ENCODE data around the gene NCBP1.
A peak's percentile ranks its signal among the peaks of the same experiment; 100 is the strongest.
"Not testable (repeated sequence)": the region's sequence is repeated elsewhere in the genome, so short reads cannot be mapped to it uniquely, and the experiment has no call there.

Gene NCBP1

GRCh38 chr9:97696803-97697601 lies 63.4 kb downstream of the NCBP1 start, which contains the start of gene XPA:
XPA (minus strand) TSS chr9:97697340; CDS start chr9:97697292, 48 bp downstream.
- peak; percentile 94 for DNase-seq (ENCODE audit: insufficient read length, low spot score)
- no peak for FAIRE-seq
- no peak for TF ChIP-seq CTCF (IDR thresholded peaks at IDR 0.05; ENCODE audit: insufficient read depth, missing control alignments)

GRCh38 chr9:97697837-97698236 lies 64.2 kb downstream of the NCBP1 start:
- TF ChIP-seq CTCF (IDR thresholded peaks at IDR 0.05; ENCODE audit: insufficient read depth, missing control alignments), result no peak
- DNase-seq (ENCODE audit: insufficient read length, low spot score) (no peak), FAIRE-seq (no peak)

- no peak for FAIRE-seq
Observed at GRCh38 chr9:97698865-97699264, 65.2 kb downstream of the NCBP1 start.

GRCh38 chr9:97699281-97699680 lies 65.7 kb downstream of the NCBP1 start:
- not testable (repeated sequence) for DNase-seq (ENCODE audit: insufficient read length, low spot score); FAIRE-seq

More at GRCh38 chr9:97698865-97699264, 65.2 kb downstream of the NCBP1 start:
- DNase-seq (ENCODE audit: insufficient read length, low spot score), result no peak
- no peak for TF ChIP-seq CTCF (IDR thresholded peaks at IDR 0.05; ENCODE audit: insufficient read depth, missing control alignments)

GRCh38 chr9:97699824-97700223 lies 66.2 kb downstream of the NCBP1 start:
- FAIRE-seq; DNase-seq (ENCODE audit: insufficient read length, low spot score): not testable (repeated sequence)

- no peak for TF ChIP-seq CTCF (IDR thresholded peaks at IDR 0.05; ENCODE audit: insufficient read depth, missing control alignments)
- FAIRE-seq (no peak), DNase-seq (ENCODE audit: insufficient read length, low spot score) (no peak)
Observed at GRCh38 chr9:97703437-97704344, 70.1 kb downstream of the NCBP1 start.

GRCh38 chr9:97704345-97704677 lies 70.7 kb downstream of the NCBP1 start:
- FAIRE-seq (no peak), DNase-seq (ENCODE audit: insufficient read length, low spot score) (no peak)
- no peak for TF ChIP-seq CTCF (IDR thresholded peaks at IDR 0.05; ENCODE audit: insufficient read depth, missing control alignments)

- DNase-seq (ENCODE audit: insufficient read length, low spot score) (no peak), FAIRE-seq (no peak)
- no peak for TF ChIP-seq CTCF (IDR thresholded peaks at IDR 0.05; ENCODE audit: insufficient read depth, missing control alignments)
Observed at GRCh38 chr9:97704851-97705250, 71.2 kb downstream of the NCBP1 start.

Measured in D721Med (cell line).